T follicular helper cell (primary cell): ENCODE measurements around the gene CDK3.
"Not testable (repeated sequence)": the region's sequence is repeated elsewhere in the genome, so short reads cannot be mapped to it uniquely, and the experiment has no call there.

Experiments
- DNase-seq: peaks from one replicate; pipeline ENCODE4 v3.0.0-alpha.2; 2020; ENCODE audit warnings: low read depth
- total RNA-seq, 2 experiments: gene quantifications; one replicate each; lab custom pipeline; 2026; lab: John Stamatoyannopoulos, UW

CDK3 gene
- total RNA-seq = 0.17 to 0.90 reads per million in 2 experiments

DNA sequence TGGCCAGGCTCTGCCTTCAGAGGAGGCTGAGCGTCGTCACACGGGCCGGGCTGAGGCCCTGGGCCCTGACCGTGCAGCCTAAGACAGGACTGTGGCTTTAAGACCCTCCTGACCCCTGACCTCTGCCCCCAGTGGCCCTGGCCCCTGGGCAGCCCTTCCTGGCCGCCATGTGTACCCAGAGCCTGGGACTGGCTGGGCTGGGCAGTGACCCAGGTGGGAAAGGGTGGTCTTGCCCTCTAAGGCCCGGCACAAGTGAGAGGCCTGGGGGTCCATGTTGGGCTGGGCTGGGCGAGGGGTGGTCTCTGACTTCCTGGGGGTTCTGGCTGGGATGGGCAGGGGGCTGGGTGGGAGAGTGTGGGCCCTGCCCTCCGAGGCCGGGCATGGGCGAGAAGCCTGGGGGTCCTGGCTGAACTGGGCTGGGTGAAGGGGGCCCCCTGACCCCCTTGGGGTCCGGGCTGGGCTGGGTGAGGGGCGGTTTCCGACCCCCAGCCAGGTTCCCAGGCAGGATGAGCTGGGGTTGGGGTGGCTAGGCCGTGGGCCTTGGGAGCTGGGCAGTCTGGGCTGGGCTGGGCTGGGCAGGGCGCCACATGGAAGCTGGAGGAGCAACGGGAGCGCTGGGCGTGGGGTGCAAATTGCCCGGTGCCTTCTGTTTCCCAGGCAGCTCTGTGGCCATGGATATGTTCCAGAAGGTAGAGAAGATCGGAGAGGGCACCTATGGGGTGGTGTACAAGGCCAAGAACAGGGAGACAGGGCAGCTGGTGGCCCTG, at the start of gene CDK3:
TSS of gene CDK3 (plus strand) at position 101 of the 767 bp plus-strand sequence. CDS start at position 672, 571 bp downstream.
- no peak for DNase-seq

DNA sequence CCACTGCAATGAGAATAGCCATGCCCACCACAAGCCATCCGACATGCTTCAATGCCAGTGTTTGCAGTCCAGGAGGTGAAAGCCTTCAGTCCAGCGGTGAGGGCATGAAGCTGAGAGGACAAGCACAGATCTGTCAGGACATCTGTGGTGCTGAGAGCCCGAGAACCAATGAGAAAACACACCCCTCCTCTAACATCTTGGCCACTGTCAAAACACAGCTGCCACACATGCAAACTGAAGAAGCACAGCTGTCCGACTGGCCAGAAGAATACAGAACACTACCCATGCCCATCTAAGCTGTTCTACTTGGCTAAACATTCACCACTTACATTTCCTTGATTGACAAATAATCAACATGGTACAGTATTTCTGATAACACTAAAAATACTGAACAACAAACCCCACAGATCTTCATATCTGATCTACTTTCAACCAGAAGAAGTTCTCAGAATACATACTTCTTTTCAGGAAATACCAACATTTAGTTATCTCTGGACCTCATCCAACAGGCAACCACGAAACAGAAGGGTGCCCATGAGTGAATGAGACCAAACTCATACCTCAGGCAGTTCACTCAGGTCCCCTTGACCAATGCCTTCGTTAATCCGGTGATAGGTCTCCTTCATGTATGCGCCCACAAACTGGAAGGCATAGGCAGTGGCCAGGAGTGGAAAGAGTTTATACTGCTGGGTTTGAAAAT, 49.6 kb upstream of the CDK3 start:
- no peak for DNase-seq

DNA sequence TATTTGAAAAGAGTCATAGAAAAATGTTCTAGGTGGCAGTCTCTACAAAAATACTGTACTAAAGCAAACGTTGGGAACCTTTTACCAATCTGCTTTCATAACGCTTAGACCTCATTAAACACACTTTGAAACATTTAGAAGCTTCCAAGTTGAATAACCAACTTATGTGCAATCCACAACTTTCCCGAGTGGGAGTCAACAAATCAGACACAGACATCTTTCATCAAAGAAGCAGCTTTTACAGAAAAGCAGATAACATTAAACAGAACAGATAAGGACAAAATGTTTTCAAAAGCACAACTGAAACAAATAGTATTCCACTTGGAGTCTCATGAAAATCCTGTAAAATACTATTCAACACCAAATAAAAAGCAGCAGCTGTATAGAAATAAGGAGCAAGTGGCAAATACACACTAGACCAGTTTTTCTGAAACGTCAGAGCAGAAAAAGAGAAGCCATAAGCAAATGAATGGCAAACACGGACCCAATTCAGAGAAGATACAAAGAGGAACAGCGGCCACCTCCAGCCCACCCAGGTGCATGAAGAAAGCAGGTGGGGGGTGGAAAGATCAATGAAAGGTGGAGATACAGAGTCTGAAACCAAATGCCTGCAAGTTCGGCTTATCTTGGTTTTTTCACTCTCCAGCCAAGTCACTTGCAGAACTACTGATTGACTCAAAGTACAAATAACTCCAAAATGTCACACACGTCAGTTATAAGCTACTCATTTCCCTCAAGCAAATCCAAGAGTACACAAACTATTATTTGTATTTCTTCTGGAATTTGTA, 41.4 kb upstream of the CDK3 start:
- no peak for DNase-seq

DNA sequence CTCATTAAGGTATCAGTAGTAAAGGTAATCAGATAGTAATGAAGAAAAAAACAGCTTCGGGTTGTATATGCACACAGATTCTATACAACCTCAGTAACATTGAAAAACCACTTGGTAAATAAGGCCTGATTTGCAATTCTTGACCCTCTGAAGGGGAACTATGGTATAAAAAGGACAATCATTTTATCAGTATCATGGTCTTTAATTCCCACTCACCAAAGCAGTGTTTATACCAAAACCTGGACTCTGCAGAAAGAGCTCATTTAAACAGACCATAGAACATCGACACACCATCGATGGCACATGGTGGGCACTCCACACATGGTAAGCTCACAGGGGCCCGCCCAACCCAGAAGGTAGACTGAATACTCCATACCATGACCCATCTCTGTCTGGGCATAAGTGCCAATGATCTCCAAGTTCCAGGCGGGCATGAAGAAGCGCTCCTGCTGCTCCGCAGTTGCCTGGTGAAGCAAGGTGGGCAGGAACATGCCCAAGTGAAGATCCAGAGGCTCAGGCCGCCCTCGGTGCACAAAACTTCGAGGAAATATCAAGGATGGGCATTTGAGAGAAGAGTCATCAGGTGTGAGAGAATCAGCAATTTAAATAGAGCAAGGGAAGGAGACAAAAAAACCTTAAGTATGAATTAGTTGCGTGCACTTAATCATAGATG, 40.7 kb upstream of the CDK3 start:
- DNase-seq = no peak

DNA sequence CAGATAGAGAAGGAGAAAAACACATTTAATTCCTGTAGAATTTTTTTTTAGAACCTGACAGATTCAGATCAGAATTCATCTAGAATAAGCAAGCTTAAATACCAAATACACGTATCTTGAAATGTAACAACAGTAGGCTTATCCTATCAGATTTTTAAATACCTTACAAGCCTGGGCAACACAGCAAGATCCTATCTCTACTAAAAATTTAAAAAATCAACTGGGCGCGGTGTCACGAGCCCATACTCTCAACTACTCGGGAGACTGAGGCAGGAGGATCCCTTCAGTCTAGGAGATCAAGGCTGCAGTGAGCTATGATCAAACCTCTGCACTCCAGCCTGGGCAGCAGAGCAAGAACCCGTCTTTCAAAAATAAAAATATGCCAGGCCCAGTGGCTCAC, 35.2 kb upstream of the CDK3 start:
- no peak for DNase-seq

DNA sequence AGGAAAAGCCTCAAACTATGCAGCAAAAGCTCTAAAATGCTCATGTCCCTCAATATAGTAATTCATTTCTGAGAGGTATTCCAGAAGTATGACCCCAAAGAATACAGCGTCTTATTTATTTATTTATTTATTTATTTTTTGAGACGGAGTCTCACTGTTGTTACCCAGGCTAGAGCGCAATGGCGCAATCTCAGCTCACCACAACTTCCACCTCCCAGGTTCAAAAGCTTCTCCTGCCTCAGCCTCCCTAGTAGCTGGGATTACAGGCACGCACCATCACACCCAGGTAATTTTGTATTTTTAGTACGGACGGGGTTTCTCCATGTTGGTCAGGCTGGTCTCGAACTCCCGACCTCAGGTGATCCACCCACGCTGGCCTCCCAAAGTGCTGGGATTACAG, 31.6 kb upstream of the CDK3 start:
- DNase-seq = not testable (repeated sequence)

DNA sequence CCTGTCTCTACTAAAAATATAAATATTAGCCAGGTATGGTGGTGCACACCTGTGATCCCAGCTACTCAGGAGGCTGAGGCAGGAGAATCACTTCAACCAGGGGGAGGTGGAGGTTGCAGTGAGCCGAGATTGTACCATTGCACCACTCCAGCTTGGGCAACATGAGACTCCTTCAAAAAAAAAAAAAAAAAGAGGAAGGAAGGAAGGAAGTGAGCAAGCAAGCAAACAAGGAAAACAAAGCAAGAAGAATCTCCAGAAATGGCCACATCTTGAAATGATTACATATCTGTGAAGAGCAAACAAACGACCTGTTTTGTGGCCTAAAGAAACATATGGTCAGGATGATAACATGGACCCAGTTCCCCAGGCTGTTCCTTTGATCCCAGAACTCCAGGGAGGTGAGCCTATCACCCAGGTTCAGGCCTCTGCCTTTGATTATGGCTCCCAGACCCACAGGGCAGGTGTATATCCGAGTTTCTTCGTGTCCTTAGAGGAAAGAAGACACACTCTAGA, 30.6 kb upstream of the CDK3 start:
- DNase-seq = no peak

DNA sequence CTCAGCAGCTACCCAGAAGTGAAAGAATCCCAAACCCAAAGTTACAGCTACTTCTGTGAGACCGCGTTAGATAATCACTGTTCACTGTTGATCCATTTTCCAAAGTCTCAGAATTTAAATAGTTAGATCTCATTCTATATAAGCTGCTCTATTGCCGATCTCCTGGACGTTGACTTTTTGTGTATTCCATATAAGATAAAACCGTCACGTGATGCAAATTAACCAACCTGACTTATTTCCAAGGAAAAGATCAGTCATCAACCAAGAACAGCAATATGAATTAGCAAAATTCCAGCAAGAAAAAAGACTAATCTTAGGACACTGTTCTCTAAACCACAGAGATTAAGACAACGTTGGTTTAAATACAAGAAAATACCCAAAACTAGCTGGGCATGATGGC, 30.0 kb upstream of the CDK3 start:
- no peak for DNase-seq

DNA sequence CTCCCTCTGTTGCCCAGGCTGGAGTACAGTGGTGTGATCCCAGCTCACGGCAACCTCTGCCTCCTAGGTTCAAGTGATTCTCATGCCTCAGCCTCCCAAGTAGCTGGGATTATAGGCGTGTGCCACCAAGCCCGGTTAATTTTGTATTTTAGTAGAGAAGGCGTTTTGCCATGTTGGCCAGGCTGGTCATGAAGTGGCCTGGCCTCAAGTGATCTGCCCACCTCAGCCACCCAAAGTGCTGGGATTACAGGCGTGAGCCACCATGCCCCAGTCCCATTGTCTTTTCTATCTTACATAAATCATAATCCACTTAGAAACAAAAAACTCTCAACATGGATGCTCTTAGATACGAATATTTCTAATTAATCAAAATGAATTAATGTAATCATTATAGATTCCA, 25.5 kb upstream of the CDK3 start:
- not testable (repeated sequence) for DNase-seq

DNA sequence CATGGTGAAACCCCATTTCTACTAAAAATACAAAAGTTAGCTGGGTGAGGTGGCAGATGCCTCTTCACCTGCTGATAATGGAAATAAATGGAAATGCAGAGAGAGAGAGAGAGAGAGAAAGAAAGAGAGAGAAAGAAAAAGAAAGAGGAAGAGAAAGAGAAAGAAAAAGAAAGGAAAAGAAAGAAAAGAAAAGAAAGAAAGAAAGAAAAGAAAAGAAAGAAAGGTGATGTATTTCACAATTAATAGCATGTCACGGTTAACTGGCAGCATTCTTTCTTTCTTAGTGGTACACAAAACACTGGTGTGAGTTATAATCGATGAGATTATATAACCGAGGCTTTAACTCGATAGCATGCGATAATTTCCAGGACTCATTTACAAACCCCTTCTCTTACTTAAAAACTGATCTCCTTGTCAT, 24.9 kb upstream of the CDK3 start:
- no peak for DNase-seq

DNA sequence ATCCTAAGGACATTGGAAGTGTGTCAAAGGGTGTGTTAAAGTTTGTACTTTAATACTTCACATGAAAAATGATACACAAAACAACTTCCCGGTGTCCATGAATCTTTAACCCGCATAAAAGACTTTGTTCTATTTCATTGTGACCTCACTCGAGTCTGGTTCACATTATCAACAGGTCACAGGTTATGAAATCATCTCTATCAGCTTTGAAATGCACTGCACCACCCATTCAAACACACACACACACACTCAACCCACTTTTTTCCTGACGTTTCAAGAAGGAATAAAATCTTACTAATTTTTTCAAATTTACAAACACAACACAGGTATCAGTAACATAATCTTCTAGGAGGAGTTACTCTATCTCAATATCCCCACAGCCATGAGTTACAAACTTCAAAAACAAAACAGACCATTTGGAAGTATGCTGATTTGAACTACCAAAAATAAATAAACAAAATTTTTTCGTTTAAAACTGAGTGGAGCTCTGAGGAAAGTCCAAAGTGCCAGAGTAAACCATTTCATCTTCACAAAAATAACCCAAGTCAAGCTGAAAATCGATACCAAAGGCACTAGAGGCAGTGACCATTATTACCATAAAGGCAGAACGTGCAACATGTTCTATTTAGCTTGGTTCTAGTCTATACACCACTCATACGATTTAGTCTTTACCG, 24.3 kb upstream of the CDK3 start:
- no peak for DNase-seq

DNA sequence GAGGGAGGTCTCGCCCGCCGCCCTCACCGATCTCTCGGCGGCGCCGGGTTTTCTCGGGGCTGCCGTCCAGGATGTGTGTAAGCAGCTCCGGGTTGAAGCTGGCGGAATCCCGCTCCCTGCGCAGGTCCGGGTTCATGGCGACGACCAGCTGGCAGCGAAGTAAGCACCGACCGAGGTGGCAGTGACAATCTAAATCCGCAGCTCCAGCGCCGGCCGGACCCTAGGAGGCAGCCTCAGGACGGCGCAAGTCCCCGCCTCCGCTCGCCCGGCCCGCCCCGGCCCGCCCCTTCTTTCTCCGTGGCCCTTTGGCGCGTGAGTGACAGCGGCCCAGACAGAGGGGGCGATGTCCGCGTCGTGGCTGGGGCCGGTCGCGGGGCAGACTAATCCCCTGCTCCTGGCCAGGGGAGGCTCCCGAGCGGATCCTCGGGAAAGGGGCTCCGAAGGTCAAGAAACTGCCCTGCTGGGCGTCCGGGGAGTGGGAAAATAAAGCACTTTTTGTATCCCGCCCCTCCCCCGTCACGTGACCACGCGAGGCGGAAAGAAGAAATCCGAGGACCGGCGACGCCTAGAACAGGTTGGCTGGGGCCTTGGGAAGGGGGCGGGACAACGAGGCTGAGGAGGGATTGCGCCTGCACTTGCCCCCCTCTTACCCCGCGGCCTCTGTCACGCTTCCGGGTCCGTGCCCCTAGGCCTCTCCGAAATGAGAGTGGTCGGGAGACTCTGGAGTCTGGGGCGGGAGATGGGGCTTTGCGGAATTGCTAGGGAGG, 21.5 kb upstream of the CDK3 start, which contains the start of the genes ACOX1 and TEN1:
TSS of gene ACOX1 (minus strand) at position 229 of the 767 bp plus-strand sequence. CDS start at position 136, 93 bp downstream.
TSS of gene TEN1 (plus strand) at position 303 of the 767 bp plus-strand sequence. CDS start 6,953 bp downstream, outside the sequence.
- DNase-seq = peak; percentile 92

DNA sequence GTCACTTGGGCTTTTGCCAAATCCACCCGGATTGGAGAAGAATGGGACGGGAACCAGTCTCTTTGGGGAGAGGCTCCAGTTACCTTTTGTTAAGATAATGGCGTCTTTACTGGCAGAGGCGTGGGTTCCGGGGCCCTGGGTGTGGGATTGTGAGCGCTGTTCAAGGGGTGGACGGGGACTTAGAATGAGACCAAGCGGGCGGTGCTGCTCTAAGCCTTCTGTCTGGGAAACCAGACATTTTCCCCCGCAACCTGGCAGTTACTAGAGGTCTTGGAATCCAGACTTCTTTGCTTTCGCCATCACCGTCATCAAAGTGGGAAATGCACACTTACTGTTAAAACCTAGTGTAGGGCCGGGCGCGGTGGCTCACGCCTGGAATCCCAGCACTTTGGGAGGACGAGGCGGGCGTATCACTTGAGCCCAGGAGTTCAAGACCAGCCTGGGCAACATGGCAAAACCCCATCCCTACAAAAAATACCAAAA, 20.9 kb upstream of the CDK3 start:
- DNase-seq = no peak

DNA sequence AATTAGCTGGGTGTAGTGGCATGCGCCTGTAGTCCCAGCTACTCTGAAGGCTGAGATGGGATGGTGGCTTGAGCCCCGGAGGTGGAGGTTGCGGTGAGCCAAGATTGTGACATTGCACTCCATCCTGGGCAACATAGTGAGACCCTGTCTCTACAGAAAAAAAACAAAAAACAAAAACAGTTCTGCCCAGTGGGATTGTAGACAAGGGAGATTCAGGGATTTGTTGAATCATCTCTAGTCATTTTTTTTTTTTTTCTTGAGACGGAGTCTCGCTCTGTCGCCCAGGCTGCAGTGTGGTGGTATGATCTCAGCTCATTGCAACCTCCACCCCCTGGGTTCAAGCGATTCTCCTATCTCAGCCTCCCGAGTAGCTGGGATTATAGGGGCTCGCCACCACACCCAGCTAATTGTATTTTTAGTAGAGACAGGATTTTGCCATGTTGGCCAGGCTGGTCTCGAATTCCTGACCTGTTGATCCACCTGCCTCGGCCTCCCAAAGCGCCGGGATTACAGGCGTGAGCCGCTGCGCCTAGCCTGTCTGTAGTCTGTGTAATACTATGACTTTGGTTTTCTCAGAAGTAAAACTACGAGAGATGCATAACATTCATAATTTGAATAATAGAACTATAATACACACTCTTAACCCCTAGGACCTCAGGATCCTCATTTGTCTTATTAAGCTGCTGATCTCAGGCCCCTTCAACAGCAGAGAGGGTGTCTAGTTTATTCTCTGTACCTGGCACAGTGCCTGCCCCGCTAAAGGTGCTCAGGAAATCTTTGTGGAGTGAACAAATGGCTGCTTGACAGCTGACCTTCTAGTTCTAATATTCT, 20.3 kb upstream of the CDK3 start:
- DNase-seq = no peak

DNA sequence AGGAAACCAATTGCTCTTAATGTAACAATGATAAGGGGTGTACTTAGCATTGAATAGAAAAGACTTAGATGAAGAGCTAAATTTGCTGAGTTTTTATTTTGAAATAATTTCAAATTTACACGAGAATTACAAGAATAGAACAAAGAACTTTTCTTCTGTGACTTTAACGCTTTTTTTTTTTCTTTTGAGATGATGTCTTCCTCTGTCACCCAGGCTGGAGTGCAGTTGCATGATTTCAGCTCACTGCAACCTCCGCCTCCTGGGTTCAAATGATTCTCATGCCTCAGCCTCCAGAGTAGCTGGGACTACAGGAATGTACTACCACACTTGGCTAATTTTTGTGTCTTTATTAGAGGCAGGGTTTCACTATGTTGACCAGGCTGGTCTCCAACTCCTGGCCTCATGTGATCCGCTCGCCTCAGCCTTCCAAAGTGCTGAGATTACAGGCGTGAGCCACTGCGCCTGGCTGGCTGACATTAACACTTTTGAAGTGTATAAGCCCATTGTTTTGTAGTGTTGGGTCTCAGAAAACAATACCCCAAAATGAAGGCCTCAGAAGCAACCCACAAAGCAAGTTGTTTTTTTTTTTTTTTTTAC, 19.5 kb upstream of the CDK3 start:
- DNase-seq = no peak

DNA sequence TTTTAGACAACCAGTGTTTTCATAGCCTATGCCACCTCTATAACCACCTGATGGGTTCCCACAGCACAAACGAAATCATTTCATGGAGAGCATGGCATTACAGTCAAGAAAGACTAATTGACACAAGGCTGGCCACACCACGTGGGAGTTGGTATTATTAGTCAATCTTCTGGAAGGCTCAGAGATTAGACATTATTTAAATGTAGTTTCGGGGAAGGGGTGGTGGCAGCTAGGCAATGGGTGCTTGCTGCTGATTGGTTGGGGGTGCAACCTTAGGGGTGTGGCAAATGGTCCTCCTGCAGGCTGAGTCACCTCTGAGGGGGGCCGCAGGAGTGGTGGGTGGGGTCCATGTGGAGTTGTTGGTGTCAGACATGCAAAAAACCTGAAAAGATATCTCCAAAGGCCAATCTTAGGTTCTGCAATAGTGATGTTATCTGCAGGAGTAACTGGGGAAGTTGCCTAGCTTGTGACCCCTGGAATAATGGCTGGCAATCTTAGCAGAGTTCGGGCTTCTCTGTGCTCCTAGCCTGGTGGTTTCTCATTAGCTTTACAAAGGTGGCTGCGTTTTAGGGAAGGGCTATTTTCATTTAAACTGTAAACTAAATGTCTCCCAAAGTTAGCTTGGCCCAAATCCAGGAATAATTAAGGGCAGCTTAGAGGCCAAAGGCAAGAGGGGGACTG, 17.0 kb upstream of the CDK3 start:
- DNase-seq = no peak

DNA sequence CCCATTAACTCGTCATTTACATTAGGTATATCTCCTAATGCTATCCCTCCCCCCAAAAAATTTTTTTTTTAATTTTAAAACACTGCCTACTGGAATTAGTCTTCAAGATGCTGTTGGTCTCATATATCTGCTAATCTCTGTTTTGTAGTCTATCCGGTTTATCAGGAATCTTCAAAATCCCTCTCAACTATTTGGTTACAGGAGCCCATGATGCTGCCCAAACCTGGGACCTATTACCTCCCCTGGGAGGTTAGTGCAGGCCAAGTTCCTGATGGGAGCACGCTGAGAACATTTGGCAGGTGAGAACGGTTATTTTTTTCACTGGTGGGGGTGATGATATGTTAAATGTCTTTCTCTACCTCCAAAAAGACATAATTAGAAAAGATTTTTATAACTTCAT, 14.7 kb upstream of the CDK3 start:
- no peak for DNase-seq

DNA sequence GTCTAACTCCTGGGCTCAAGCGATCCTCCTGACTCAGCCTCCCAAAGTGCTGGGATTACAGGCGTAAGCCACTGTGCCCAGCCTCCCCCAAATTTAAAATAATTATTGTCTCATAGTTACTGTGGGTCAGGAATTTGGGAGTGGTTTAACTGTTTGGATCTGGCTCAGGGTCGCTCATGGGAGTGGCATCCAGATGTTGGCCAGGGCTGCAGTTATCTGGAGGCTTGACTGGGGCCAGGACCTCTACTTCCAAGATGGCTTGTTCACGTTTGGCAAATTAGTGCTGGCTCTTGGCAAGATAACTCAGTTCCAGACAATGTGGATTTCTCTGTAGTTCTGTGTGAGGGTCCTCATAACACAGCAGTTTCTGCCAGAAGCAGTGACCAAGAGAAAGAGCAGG, 13.6 kb upstream of the CDK3 start:
- no peak for DNase-seq
